Hepatocyte (in vitro differentiated cells): ENCODE results near the gene KLK10. TPM values are rescaled to one million over a fixed set of nuclear protein-coding genes. Genes with fewer than 3 reads are reported as not detected.
"Not testable (repeated sequence)": the region's sequence is repeated elsewhere in the genome, so short reads cannot be mapped to it uniquely, and the experiment has no call there.

Experiments used
- DNase-seq: peaks from one replicate; pipeline ENCODE4 v3.0.0-alpha.2; 2016; ENCODE audit warnings: low spot score
- H2AFZ ChIP-seq: fragments of 200-600 bp; sonication (generic); 2 replicates; pipeline ENCODE4 v1.6.0; 2016; ENCODE audit warnings: antibody characterized with exemption, mild to moderate bottlenecking
- H3K27ac ChIP-seq: fragments of 200-600 bp; sonication (generic); 2 replicates; pipeline ENCODE4 v1.5.1; 2016; ENCODE audit warnings: mild to moderate bottlenecking
- H3K27me3 ChIP-seq: fragments of 200-600 bp; sonication (generic); 2 replicates; pipeline ENCODE4 v1.6.1; 2016
- H3K36me3 ChIP-seq: fragments of 200-600 bp; sonication (generic); replicated peaks from 2 replicates; pipeline ENCODE4 v1.5.1; 2016; ENCODE audit warnings: low read depth; ENCODE audit not compliant: insufficient read depth
- H3K4me1 ChIP-seq: fragments of 200-600 bp; sonication (generic); 2 replicates; pipeline ENCODE4 v1.5.1; 2016; ENCODE audit warnings: mild to moderate bottlenecking, moderate library complexity; ENCODE audit not compliant: insufficient read depth
- H3K4me2 ChIP-seq: fragments of 200-600 bp; sonication (generic); 2 replicates; pipeline ENCODE4 v1.6.0; 2016
- H3K4me3 ChIP-seq: fragments of 200-600 bp; sonication (generic); 2 replicates; pipeline ENCODE4 v1.5.1; 2016; ENCODE audit warnings: mild to moderate bottlenecking
- H3K79me2 ChIP-seq: fragments of 200-600 bp; sonication (generic); 2 replicates; pipeline ENCODE4 v1.6.0; 2017; ENCODE audit warnings: mild to moderate bottlenecking
- H3K9me2 ChIP-seq: fragments of 200-600 bp; sonication (generic); replicated peaks from 2 replicates; pipeline ENCODE4 v1.6.0; 2017; ENCODE audit warnings: mild to moderate bottlenecking; ENCODE audit not compliant: insufficient read depth
- H3K9me3 ChIP-seq: fragments of 200-600 bp; sonication (generic); 2 replicates; pipeline ENCODE4 v1.5.1; 2016; ENCODE audit warnings: low read depth, mild to moderate bottlenecking
- H4K20me1 ChIP-seq: fragments of 200-600 bp; sonication (generic); 2 replicates; pipeline ENCODE4 v1.6.0; 2016; ENCODE audit warnings: mild to moderate bottlenecking; ENCODE audit not compliant: insufficient read depth, poor library complexity, severe bottlenecking
- CTCF ChIP-seq: fragments of 200-600 bp; sonication (generic); IDR thresholded peaks from 2 replicates; pipeline ENCODE4 v1.5.1; 2016; ENCODE audit warnings: antibody characterized with exemption, mild to moderate bottlenecking; ENCODE audit not compliant: poor library complexity
- EZH2 ChIP-seq: fragments of 200-600 bp; sonication (generic); IDR thresholded peaks from 2 replicates; pipeline ENCODE4 v1.6.1; 2016; ENCODE audit warnings: antibody characterized with exemption, mild to moderate bottlenecking, borderline replicate concordance
- EZH2phosphoT487 ChIP-seq: fragments of 200-600 bp; sonication (generic); IDR thresholded peaks from one replicate; pipeline ENCODE4 v1.6.1; 2018; ENCODE audit warnings: antibody characterized with exemption, mild to moderate bottlenecking, low read depth, moderate library complexity; ENCODE audit not compliant: unreplicated experiment, severe bottlenecking
- WGBS: methylation state at CpG from one replicate; pipeline ENCODE4 v1.1.6; 2016; ENCODE audit warnings: low lambda C conversion rate; ENCODE audit errors: missing lambda C conversion rate; 5-methylcytosine and 5-hydroxymethylcytosine counted together
- polyA plus RNA-seq: library from polyadenylated mRNA; unstranded; fragments of >200 nt; fragmentation: Nextera tagmentation; extraction: Ambion mirVana; gene quantifications from 2 replicates; pipeline ENCODE4 v1.2.1, GENCODE V29; 2016
- total RNA-seq: library from RNA; depleted of rRNA; stranded (reverse); fragments of >200 nt; gene quantifications from 2 replicates; pipeline ENCODE4 v1.2.3, GENCODE V29; 2014

Gene KLK10
- total and polyA plus RNA-seq, 2 experiments from 2014 or later, result 0.10 to 1.3 TPM

DNA sequence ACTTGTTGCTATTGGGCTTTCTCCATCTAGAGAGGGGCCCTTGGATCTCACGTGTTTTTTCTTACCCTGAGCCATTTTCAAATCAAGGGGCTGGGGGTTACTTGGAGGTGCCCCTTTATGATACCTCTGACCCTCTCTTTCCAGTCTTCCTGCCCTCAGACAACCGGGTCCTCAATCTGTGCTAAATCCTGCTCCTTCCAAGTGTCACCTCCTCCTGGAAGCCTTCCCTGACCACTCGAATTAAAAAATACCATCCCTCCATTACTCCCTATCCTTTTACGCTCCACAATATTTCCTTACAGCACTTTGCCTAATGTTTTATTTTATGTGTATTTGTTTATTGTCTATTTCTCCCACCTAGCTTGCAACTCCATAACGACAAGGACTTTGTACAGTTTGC lies 21.4 kb downstream of the KLK10 start:
- Histone ChIP-seq H4K20me1 (no peaks in the 10 kb centered on the region), H3K36me3 (no peaks in the 10 kb centered on the region), H3K4me2 (no peak overlapping the region), H3K27me3 (peaks cover 10% of the 10 kb centered on the region), H3K27ac (no peak overlapping the region), H2AFZ (no peak overlapping the region), H3K79me2 (no peaks in the 10 kb centered on the region), H3K9me3 (no peaks in the 10 kb centered on the region), H3K4me1 (no peaks in the 10 kb centered on the region), H3K9me2 (no peaks in the 10 kb centered on the region), H3K4me3 (no peak overlapping the region)
- DNase-seq, result no peak
- 71% methylated on average over 5 of the region's 5 CpGs for WGBS
- TF ChIP-seq EZH2, result no peak
- no peak for TF ChIP-seq CTCF
- TF ChIP-seq EZH2phosphoT487, result no peak

- H3K4me3 ChIP-seq, result no peak overlapping the region
- H3K4me2 ChIP-seq, result no peak overlapping the region
- 72% methylated on average over 2 of the region's 2 CpGs for WGBS
- H3K9me3 ChIP-seq, result no peaks in the 10 kb centered on the region
- H3K27ac ChIP-seq, result no peak overlapping the region
- H2AFZ ChIP-seq, result no peak overlapping the region
- no peaks in the 10 kb centered on the region for H3K4me1 ChIP-seq
- H3K79me2 ChIP-seq, result no peaks in the 10 kb centered on the region
- no peaks in the 10 kb centered on the region for H4K20me1 ChIP-seq
- peaks cover 6% of the 10 kb centered on the region for H3K27me3 ChIP-seq
- no peaks in the 10 kb centered on the region for H3K9me2 ChIP-seq
- H3K36me3 ChIP-seq, result no peaks in the 10 kb centered on the region
- TF ChIP-seq EZH2phosphoT487 (no peak), EZH2 (no peak), CTCF (no peak)
- DNase-seq, result no peak
Observed at GRCh38 chr19:50994129-50994528, 25.4 kb downstream of the KLK10 start.

DNA sequence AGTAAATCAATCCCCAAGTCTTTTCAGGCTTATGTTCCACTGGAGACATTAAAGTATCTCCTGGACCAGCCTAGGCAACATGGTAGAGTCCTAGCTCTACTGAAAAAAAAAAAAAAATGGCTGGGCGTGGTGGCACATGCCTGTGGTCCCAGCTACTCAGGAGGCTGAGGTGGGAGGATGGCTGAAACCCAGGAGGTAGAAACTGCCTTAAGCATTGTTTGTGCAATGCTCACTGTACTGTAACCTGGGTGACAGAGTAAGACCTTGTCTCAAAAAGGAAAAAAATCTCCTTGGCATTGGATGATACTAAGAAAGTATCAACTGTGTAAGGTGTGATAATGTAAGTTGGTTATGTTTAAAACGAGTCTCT lies 26.9 kb downstream of the KLK10 start:
- Histone ChIP-seq H4K20me1 (no peaks in the 10 kb centered on the region), H3K4me3 (no peak overlapping the region), H3K9me2 (no peaks in the 10 kb centered on the region), H3K9me3 (no peaks in the 10 kb centered on the region), H3K27ac (no peak overlapping the region), H2AFZ (no peak overlapping the region), H3K27me3 (peaks cover 6% of the 10 kb centered on the region), H3K4me1 (no peaks in the 10 kb centered on the region), H3K4me2 (no peak overlapping the region), H3K36me3 (no peaks in the 10 kb centered on the region), H3K79me2 (no peaks in the 10 kb centered on the region)
- TF ChIP-seq EZH2, result no peak
- TF ChIP-seq CTCF, result no peak
- no peak for TF ChIP-seq EZH2phosphoT487
- 71% methylated on average over 2 of the region's 2 CpGs for WGBS
- no peak for DNase-seq

DNA sequence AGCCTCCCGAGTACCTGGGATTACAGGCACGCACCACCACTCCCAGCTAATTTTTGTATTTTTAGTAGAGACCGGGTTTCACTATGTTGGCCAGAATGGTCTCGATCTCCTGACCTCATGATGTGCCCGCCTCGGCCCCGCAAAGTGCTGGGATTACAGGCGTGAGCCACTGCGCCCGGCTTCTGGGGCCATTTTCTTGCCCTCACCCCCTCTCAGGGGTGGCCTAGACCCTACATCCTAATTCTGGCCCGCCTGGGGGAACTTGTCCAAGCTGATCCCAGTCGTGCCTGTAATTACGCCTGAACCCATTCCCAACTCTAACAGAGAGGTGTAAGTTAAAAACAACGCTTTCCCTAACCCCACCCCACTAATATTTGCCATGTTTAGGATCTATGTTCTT lies 35.1 kb downstream of the KLK10 start:
- not testable (repeated sequence) for H3K4me1 ChIP-seq, DNase-seq, H3K9me2 ChIP-seq, H3K9me3 ChIP-seq, H2AFZ ChIP-seq, H3K4me2 ChIP-seq, H4K20me1 ChIP-seq, H3K79me2 ChIP-seq, H3K27ac ChIP-seq, H3K4me3 ChIP-seq, H3K36me3 ChIP-seq
- whole genome bisulfite sequencing, result 88% methylated on average over 14 of the region's 14 CpGs
- peaks cover 22% of the 10 kb centered on the region for H3K27me3 ChIP-seq
